Spleen (tissue), 7 donors: Measurements from ENCODE around the gene SEC61B.

Experiments used
- CTCF ChIP-seq, 11 experiments: fragments of 200-600 bp in 7 of 11; fragments of 450-650 bp in 4 of 11; sonication (generic) in 4 of 11; IDR thresholded peaks in 8 of 11; conservative IDR thresholded peaks in 3 of 11; 1 replicate in 7 of 11; 2 replicates in 4 of 11; pipeline versions ENCODE4 v1.4.0 to v1.8.0; 2016 to 2021; ENCODE audit warnings: antibody characterized with exemption in 11 of 11, inconsistent platforms in 4 of 11, mild to moderate bottlenecking in 1 of 11
- POLR2A ChIP-seq, 3 donors: fragments of 450-650 bp; IDR thresholded peaks; one replicate each; pipeline ENCODE4 v1.5.1; 2017; ENCODE audit warnings: antibody characterized with exemption in 3 of 3, mild to moderate bottlenecking in 1 of 3
- POLR2AphosphoS5 ChIP-seq, 3 donors: sonication (generic); formaldehyde crosslinking; IDR thresholded peaks; one replicate each; pipeline ENCODE4 v1.5.1; 2017; ENCODE audit warnings: antibody characterized with exemption in 3 of 3
- donor health status: DM: no; HTN: no; CAD: no; lungs with moderate emphysema.
- donor health status: DM: no; HTN: no; CAD: no.
- donor health status: DM: no; HTN: no; CAD: no.

GRCh38 chr9:99197124-99197630, 24.9 kb upstream of the SEC61B start:
- no peak for TF ChIP-seq CTCF (IDR thresholded peaks at IDR 0.05 in 8 of 11, conservative IDR thresholded peaks at IDR 0.05 in 3 of 11)
- TF ChIP-seq POLR2A (IDR thresholded peaks at IDR 0.05): no peak
- TF ChIP-seq POLR2AphosphoS5 (IDR thresholded peaks at IDR 0.05): no peak
